ENCODE results near the gene NEBL. TPM values are rescaled to one million over a fixed set of nuclear protein-coding genes. Genes with fewer than 3 reads are reported as not detected.

The NEBL gene
- total and polyA plus RNA-seq, 2 of the 4 experiments (the other 2 are of a cell fraction) = under 0.01 TPM

DNA sequence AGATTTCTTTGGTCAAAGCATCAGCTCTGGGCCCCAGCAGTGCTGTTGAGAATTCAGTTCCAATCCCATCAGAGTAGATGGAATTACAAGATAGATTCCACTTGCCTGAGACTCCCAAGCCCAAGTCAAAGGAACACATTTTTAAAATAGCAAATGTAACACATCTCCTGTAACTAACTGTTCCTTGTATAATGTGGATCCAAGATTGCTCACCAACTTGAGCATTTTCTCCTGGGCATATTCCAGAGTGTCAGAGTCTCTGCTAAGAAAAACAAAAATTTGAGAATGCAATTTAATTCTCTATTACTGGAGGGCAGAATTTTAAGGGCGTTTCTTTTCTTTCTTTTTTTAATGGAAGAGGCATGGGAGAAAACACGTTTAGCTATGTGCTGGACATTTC is 136.7 kb downstream of the NEBL start:
- H4K5ac ChIP-seq (ENCODE audit: low read depth, low read length) = no peak overlapping the region
- H2AFZ ChIP-seq (replicated peaks; ENCODE audit: low read length, poor library complexity) = no peak overlapping the region
- dilution Hi-C loops (cut with HindIII; ENCODE audit: low sequenced_read_pairs, unreplicated experiment) = no loop called here
- no peak overlapping the region for H3K23ac ChIP-seq (ENCODE audit: low read depth, low read length)
- H4K91ac ChIP-seq (ENCODE audit: insufficient read depth, low read depth, low read length) = no peak overlapping the region
- BruUV-seq (replicated peaks) = no TSS peak
- H3K9me3 ChIP-seq (ENCODE audit: control insufficient read depth, insufficient read depth, low read length) = peaks cover 3% of the 10 kb centered on the region; the same call in 1 of the 2 replicates
- WGBS, 2 experiments (ENCODE audit: extremely low coverage in 2 of 2, insufficient read length in 1 of 2) = no CpG with 5 or more reads among the region's 2 CpGs
- ATAC-seq (ENCODE audit: low read depth) = no peak
- in situ Hi-C loops (cut with MboI; ENCODE audit: low sequenced_read_pairs) = no loop called here
- H2BK15ac ChIP-seq (ENCODE audit: low read depth, low read length) = no peak overlapping the region
- H3K36me3 ChIP-seq (ENCODE audit: control insufficient read depth, insufficient read depth, low read length) = no peaks in the 10 kb centered on the region
- DNase-seq = no peak
- H2BK20ac ChIP-seq (ENCODE audit: low read depth, low read length) = no peak overlapping the region
- H4K8ac ChIP-seq (ENCODE audit: low read depth in 2 of 2, low read length in 2 of 2) = no peak overlapping the region
- intact Hi-C loops (cut with micrococcal nuclease) = no loop called here
- ChIA-PET POLR2A (ENCODE audit: unreplicated experiment) (no interaction called here), CTCF (no interaction called here)
- no peaks in the 10 kb centered on the region for H3K9me1 ChIP-seq (ENCODE audit: insufficient read depth, low read length)
- no peak overlapping the region for H2BK120ac ChIP-seq (ENCODE audit: low read depth, low read length)
- no peak overlapping the region for H3K27ac ChIP-seq (ENCODE audit: insufficient read depth, low read length)
- H2BK5ac ChIP-seq (ENCODE audit: low read depth, low read length, poor library complexity, severe bottlenecking) = no peak overlapping the region
- no peak for TF ChIP-seq MAFK (IDR thresholded peaks at IDR 0.05; ENCODE audit: low read depth, low read length)
- no peak overlapping the region for H3K56ac ChIP-seq (ENCODE audit: extremely low read depth, insufficient read depth, low read length)
- H2AK9ac ChIP-seq (replicated peaks; ENCODE audit: low read depth, low read length, poor library complexity) = no peak overlapping the region
- H3K4ac ChIP-seq (ENCODE audit: low read depth, low read length) = no peak overlapping the region
- no peaks in the 10 kb centered on the region for H3K4me1 ChIP-seq (ENCODE audit: control insufficient read depth, insufficient read depth, low read length)
- H3K4me2 ChIP-seq (ENCODE audit: low read depth, low read length) = no peak overlapping the region
- no peak overlapping the region for H3K4me3 ChIP-seq (ENCODE audit: insufficient read depth, low read depth, low read length)
- no peak overlapping the region for H3K9ac ChIP-seq (ENCODE audit: low read depth, low read length)
- H3K79me1 ChIP-seq (ENCODE audit: low read depth in 1 of 2, low read length in 2 of 2) = no peaks in the 10 kb centered on the region
- H3K18ac ChIP-seq (ENCODE audit: low read depth, low read length) = no peak overlapping the region
- no peaks in the 10 kb centered on the region for H4K20me1 ChIP-seq (ENCODE audit: insufficient read depth, low read length)
- no peak overlapping the region for H2AK5ac ChIP-seq (ENCODE audit: low read depth, low read length)
- no peaks in the 10 kb centered on the region for H3K27me3 ChIP-seq (ENCODE audit: control insufficient read depth, insufficient read depth, low read length)
- H3K14ac ChIP-seq (replicated peaks; ENCODE audit: low read depth, low read length) = no peak overlapping the region

All from IMR-90 (cell line).